A673 (cell line): ENCODE results near the gene UPK3A. TPM values are rescaled to one million over a fixed set of nuclear protein-coding genes. Genes with fewer than 3 reads are reported as not detected.

Experiments
- BruUV-seq: library from RNA; stranded (reverse); fragments of 400-500 nt; replicated peaks from 2 replicates; lab custom pipeline; 2021; lab: Mats Ljungman, UMichigan
- CTCF ChIA-PET: fragments of 300-600 bp; sonication (Branson Sonifier 250); formaldehyde crosslinking; loops from one replicate; lab custom pipeline; 2022; ENCODE audit warnings: antibody characterized with exemption; lab: Charles Lee
- POLR2A ChIA-PET: fragments of 300-600 bp; sonication (Branson Sonifier 250); formaldehyde crosslinking; loops from one replicate; lab custom pipeline; 2022; ENCODE audit warnings: antibody characterized with exemption; ENCODE audit not compliant: low non-redundant PET; lab: Charles Lee
- DNase-seq: peaks from one replicate; pipeline ENCODE4 v3.0.0-alpha.2; 2015; ENCODE audit warnings: low spot score
- H3K27ac ChIP-seq: fragments of 200-600 bp; sonication (generic); 2 replicates; pipeline ENCODE4 v1.5.1; 2016; ENCODE audit warnings: mixed run types, low read depth, mild to moderate bottlenecking, mixed read lengths, antibody characterized with exemption, low read length; ENCODE audit not compliant: poor library complexity, severe bottlenecking
- H3K27me3 ChIP-seq: fragments of 200-600 bp; sonication (generic); replicated peaks from 2 replicates; pipeline ENCODE4 v1.6.1; 2017; ENCODE audit warnings: mixed run types, low read depth, mild to moderate bottlenecking, mixed read lengths, antibody characterized with exemption, low read length; ENCODE audit not compliant: insufficient read depth, poor library complexity
- H3K36me3 ChIP-seq: fragments of 200-600 bp; sonication (generic); 2 replicates; pipeline ENCODE4 v1.6.1; 2016; ENCODE audit warnings: mixed run types, mild to moderate bottlenecking, mixed read lengths, antibody characterized with exemption, low read length; ENCODE audit not compliant: insufficient read depth, poor library complexity, severe bottlenecking
- H3K4me1 ChIP-seq: fragments of 200-600 bp; sonication (generic); 2 replicates; pipeline ENCODE4 v1.6.1; 2017; ENCODE audit warnings: mixed run types, mild to moderate bottlenecking, mixed read lengths, antibody characterized with exemption, low read length; ENCODE audit not compliant: insufficient read depth, poor library complexity, severe bottlenecking
- H3K4me3 ChIP-seq: fragments of 200-600 bp; sonication (generic); 2 replicates; pipeline ENCODE4 v1.5.1; 2016; ENCODE audit warnings: low read depth, mixed run types, mild to moderate bottlenecking, mixed read lengths, low read length; ENCODE audit not compliant: poor library complexity, severe bottlenecking
- H3K9me3 ChIP-seq: fragments of 200-600 bp; sonication (generic); 2 replicates; pipeline ENCODE4 v1.6.1; 2016; ENCODE audit warnings: mixed run types, low read depth, mild to moderate bottlenecking, mixed read lengths, antibody characterized with exemption, low read length; ENCODE audit not compliant: poor library complexity, severe bottlenecking
- CTCF ChIP-seq: fragments of 300-800, 200-600 bp; sonication (generic); conservative IDR thresholded peaks from 2 replicates; pipeline ENCODE4 v1.5.1; 2017; ENCODE audit warnings: low read depth, mild to moderate bottlenecking, antibody characterized with exemption, low read length, moderate library complexity, mixed read lengths
- EZH2 ChIP-seq: fragments of 200-600 bp; sonication (generic); IDR thresholded peaks from 2 replicates; pipeline ENCODE4 v1.6.1; 2017; ENCODE audit warnings: borderline replicate concordance, low read depth, mild to moderate bottlenecking, mixed read lengths, antibody characterized with exemption, low read length; ENCODE audit not compliant: poor library complexity, severe bottlenecking
- intact Hi-C: fragments of 100-400 bp; cut with micrococcal nuclease; formaldehyde crosslinking; loops from one replicate; pipeline ENCODE4 v1.10.0; 2022; ENCODE audit not compliant: unreplicated experiment
- total RNA-seq: library from RNA; stranded (reverse); gene quantifications from 2 replicates; pipeline ENCODE4 v1.2.3, GENCODE V29; 2021

The UPK3A gene
- total RNA-seq, 1 experiment from 2014 or later: not detected

DNA sequence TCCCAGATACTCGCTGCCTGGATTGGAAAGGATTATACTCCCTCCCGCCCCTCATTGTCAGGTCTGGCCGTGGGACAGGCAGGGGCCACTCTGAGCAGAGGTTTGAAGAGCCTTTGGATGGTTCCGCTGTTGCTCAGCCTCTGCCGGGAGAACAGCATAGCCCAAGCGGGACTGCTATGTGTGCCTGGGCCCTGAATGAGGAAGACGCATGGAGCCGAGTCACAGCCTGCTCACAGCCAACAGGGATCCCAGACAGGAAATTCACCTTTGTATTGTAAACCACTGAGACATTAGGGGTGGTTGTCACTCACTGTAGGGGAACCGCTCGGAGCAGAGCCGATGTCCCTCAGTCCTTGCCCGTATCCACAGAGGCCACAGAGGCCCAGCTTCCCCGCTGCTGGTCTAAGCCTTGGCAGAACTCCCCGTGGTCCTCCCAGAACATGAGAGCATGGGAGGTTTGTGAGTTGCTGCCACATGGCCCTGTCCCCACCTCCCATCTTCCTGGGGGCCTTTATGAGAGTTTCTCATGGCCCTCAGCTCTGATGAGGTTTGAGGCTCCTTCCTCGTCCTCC lies 14.3 kb downstream of the UPK3A start:
- no TSS peak for BruUV-seq
- no peak for TF ChIP-seq CTCF
- no peak for TF ChIP-seq EZH2
- Histone ChIP-seq H3K27me3 (no peaks in the 10 kb centered on the region), H3K4me3 (no peak overlapping the region), H3K27ac (no peak overlapping the region), H3K9me3 (no peaks in the 10 kb centered on the region), H3K4me1 (no peaks in the 10 kb centered on the region), H3K36me3 (no peaks in the 10 kb centered on the region)
- no peak for DNase-seq
- intact Hi-C loops: no loop called here
- ChIA-PET CTCF (no interaction called here), POLR2A (no interaction called here)

- CTCF ChIA-PET: interaction anchor here (0.6 kb wide), 1 partner anchor 306 kb away, joined by 3 read pairs; no protein-coding TSS in a partner anchor
- no peak overlapping the region for H3K27ac ChIP-seq
- DNase-seq: no peak
- no peaks in the 10 kb centered on the region for H3K9me3 ChIP-seq
- H3K27me3 ChIP-seq: no peaks in the 10 kb centered on the region
- no peaks in the 10 kb centered on the region for H3K36me3 ChIP-seq
- H3K4me1 ChIP-seq: no peaks in the 10 kb centered on the region
- intact Hi-C loops: no loop called here
- no TSS peak for BruUV-seq
- no peak overlapping the region for H3K4me3 ChIP-seq
- TF ChIP-seq CTCF: no peak
- no peak for TF ChIP-seq EZH2
- POLR2A ChIA-PET: no interaction called here
These were observed 18.0 kb downstream of the UPK3A start for GRCh38 chr22:45302751-45303150.

- Histone ChIP-seq H3K4me1 (no peaks in the 10 kb centered on the region), H3K27ac (no peak overlapping the region), H3K27me3 (no peaks in the 10 kb centered on the region), H3K36me3 (no peaks in the 10 kb centered on the region), H3K4me3 (no peak overlapping the region), H3K9me3 (no peaks in the 10 kb centered on the region)
- intact Hi-C loops: no loop called here
- TF ChIP-seq EZH2: no peak
- no peak for TF ChIP-seq CTCF
- no TSS peak for BruUV-seq
- no peak for DNase-seq
- ChIA-PET CTCF (no interaction called here), POLR2A (no interaction called here)
These were observed 18.4 kb downstream of the UPK3A start for GRCh38 chr22:45303181-45303580.
